HL-60 (cell line): ENCODE data around the gene ERC2.
A peak's percentile ranks its signal among the peaks of the same experiment; 100 is the strongest.

Experiments
- DNase-seq, 2 experiments: peaks; one replicate each; pipeline ENCODE4 v3.0.0-alpha.2; 2010 to 2020; ENCODE audit warnings: low read depth in 1 of 2, low spot score in 1 of 2
- H3K27ac ChIP-seq: fragments of 250-450 bp; sonication (Bioruptor Pico); replicated peaks from 2 replicates; pipeline ENCODE4 v1.5.1; 2020; ENCODE audit warnings: mild to moderate bottlenecking, moderate library complexity
- H3K27me3 ChIP-seq: fragments of 250-450 bp; sonication (Bioruptor Pico); 2 replicates; pipeline ENCODE4 v1.5.1; 2021; ENCODE audit warnings: mild to moderate bottlenecking, moderate library complexity; ENCODE audit not compliant: insufficient read depth, poor library complexity, severe bottlenecking
- H3K4me3 ChIP-seq: replicated peaks from 2 replicates; pipeline ENCODE4 v1.5.1; 2011; ENCODE audit warnings: mild to moderate bottlenecking, control low read depth, low read length; ENCODE audit not compliant: insufficient read depth
- CTCF ChIP-seq: IDR thresholded peaks from one replicate; pipeline ENCODE4 v1.5.1; 2011; ENCODE audit warnings: low read length, control low read depth, inconsistent platforms; ENCODE audit not compliant: insufficient read depth
- GABPA ChIP-seq: IDR thresholded peaks from 2 replicates; pipeline ENCODE4 v1.6.1; 2012; ENCODE audit warnings: low read depth
- POLR2AphosphoS5 ChIP-seq: IDR thresholded peaks from 2 replicates; pipeline ENCODE4 v1.6.1; 2012; ENCODE audit warnings: low read depth
- REST ChIP-seq: IDR thresholded peaks from 2 replicates; pipeline ENCODE4 v1.6.1; 2012; ENCODE audit warnings: low read depth; ENCODE audit not compliant: insufficient replicate concordance
- SPI1 ChIP-seq: IDR thresholded peaks from 2 replicates; pipeline ENCODE4 v1.6.1; 2012; ENCODE audit warnings: low read depth, mild to moderate bottlenecking, borderline replicate concordance

Gene ERC2

GRCh38 chr3:55639896-55640765, 828.1 kb downstream of the ERC2 start:
- H3K27me3 ChIP-seq = no peaks in the 10 kb centered on the region
- H3K4me3 ChIP-seq = no peak overlapping the region
- DNase-seq = no peak
- H3K27ac ChIP-seq = no peak overlapping the region
- no peak for TF ChIP-seq REST
- TF ChIP-seq GABPA = no peak
- no peak for TF ChIP-seq POLR2AphosphoS5
- TF ChIP-seq SPI1 = no peak
- TF ChIP-seq CTCF = no peak

- TF ChIP-seq GABPA (no peak), REST (peak; percentile 61), POLR2AphosphoS5 (no peak), CTCF (no peak), SPI1 (no peak)
- no peak for DNase-seq
- Histone ChIP-seq H3K27me3 (no peaks in the 10 kb centered on the region), H3K27ac (no peak overlapping the region), H3K4me3 (no peak overlapping the region)
Observed at GRCh38 chr3:55639143-55639542, 829.1 kb downstream of the ERC2 start.

GRCh38 chr3:55637906-55638638, 830.2 kb downstream of the ERC2 start:
- no peak overlapping the region for H3K4me3 ChIP-seq
- no peak overlapping the region for H3K27ac ChIP-seq
- DNase-seq = no peak
- TF ChIP-seq REST (no peak), SPI1 (no peak), CTCF (no peak), GABPA (no peak), POLR2AphosphoS5 (no peak)
- no peaks in the 10 kb centered on the region for H3K27me3 ChIP-seq
